ENCODE results near the gene TTLL12.

DNA sequence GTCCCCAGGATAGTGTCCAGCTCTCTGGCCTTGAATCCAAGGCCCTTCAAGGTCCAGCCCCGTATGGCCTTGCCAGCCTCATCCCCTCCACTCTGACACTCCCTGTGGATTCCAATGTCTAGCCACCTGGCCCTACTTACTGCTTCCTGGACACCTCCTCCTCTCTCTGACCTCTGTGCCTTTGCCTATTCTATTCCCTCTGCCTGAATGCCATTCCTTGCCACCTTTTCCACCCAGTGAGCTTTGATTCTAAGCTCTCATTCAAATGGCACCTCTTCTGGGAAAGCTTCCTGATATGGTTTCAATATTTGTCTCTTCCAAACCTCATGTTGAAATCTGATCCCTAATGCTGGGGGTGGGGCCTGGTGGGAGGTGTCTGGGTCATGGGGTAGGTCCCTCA is 31.9 kb upstream of the TTLL12 start:
- TF ChIP-seq, protein P1, sequence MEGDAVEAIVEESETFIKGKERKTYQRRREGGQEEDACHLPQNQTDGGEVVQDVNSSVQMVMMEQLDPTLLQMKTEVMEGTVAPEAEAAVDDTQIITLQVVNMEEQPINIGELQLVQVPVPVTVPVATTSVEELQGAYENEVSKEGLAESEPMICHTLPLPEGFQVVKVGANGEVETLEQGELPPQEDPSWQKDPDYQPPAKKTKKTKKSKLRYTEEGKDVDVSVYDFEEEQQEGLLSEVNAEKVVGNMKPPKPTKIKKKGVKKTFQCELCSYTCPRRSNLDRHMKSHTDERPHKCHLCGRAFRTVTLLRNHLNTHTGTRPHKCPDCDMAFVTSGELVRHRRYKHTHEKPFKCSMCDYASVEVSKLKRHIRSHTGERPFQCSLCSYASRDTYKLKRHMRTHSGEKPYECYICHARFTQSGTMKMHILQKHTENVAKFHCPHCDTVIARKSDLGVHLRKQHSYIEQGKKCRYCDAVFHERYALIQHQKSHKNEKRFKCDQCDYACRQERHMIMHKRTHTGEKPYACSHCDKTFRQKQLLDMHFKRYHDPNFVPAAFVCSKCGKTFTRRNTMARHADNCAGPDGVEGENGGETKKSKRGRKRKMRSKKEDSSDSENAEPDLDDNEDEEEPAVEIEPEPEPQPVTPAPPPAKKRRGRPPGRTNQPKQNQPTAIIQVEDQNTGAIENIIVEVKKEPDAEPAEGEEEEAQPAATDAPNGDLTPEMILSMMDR (IDR thresholded peaks at IDR 0.05), result no peak
- TF ChIP-seq POLR2A (IDR thresholded peaks at IDR 0.05) (no peak), EP300 (IDR thresholded peaks at IDR 0.05) (no peak), POLR2AphosphoS5 (IDR thresholded peaks at IDR 0.05) (no peak)
